Measurements from ENCODE around the gene TBRG4.

The TBRG4 gene

DNA sequence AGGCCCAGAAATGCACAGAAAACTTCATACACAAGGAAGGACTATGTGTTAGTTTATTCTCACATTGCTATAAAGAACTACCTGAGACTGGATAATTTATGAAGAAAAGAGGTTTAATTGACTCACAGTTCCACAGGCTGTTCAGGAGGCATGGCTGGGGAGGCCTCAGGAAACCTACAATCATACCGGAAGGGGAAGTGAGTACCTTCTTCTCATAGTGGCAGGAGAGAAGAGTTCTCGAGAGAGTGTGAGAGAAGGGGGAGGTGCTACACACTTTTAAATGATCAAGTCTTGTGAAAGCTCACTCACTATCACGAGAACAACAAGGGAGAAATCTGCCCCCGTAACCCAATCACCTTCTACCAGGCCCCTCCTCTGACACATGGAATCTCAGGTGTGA lies 29.3 kb upstream of the TBRG4 start:
- DNase-seq, result no peak

DNA sequence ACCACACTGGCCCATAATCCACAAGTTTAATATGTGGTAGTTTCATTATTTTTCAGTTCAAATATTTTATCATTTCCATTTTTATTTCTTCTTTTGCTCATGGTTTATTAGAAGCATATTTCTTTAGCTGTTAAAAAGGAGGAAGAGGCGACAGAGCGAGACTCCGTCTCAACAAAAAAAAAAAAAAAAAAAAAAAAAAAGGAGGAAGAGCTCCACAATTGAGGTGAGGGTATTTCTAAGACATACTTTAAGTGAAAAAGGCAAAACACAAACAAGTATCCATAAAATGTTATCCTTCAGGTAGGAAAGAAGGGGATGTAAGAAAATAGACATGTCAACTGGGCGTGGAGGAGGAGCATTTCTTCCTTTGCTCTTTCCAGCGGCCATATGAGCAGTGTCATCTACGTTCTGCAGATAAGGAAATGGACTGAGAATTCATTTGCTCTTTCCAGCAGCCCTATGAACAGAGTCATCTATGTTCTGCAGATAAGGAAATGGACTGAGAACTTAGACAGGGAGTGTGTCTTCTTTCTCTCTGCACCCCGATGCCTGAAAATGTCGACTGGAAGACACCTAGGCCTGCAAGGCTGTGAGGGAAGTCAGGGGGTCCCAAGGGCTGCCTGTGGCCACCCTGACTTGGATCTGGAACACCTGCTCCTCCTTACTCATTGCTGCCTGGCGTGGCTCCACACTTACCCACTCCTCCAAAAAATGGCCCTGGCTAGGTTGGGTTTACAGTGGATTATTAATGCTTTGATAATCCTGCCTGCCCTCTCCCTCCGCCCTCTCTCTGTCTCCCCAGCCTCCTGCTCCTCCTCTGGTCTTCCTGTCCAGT lies 27.2 kb upstream of the TBRG4 start:
- DNase-seq, result no peak

DNA sequence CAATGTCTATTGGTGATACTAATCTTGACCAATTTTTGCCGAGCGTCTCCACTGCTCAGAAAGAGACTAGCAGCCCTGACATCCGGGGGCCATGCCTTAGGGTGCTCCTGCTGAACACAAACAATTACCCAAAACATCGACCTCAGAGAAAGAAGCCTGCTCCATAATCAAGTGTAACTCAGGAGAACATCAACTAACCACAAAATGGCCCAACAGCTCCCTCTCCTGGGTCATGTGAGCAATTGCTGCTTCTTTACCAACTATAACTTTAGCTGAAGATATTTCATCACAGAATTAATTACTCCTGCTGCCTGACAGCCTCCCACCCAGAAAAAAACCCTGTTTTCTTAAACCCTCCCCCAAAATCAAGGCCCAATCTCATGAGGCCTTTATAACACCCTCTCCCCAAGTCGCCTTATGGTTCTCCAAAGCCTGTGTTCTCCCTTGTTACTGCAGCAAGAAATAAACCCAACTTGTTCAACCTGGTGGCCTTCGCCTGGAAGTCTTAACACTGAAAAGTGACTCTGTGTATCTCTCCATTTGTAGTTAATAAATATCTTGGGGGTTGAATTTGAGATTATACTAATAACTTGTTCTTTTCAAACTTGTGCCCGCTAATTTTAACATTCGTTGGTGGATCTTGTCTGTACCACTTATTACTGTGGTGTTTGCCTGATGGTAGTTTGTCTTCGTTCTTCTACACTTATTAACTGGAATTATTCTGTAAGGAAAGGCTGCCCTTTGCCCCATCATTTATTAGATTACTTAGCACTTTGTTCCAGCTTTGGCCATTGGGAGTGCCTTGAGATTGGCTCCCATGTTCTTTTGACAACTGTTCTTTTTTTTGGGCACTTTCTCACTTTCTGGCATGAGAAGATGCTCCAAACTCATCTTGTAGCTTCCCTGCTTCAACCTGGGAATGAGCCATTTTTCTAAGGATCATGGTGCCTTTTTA lies 24.9 kb upstream of the TBRG4 start:
- DNase-seq, result peak; percentile 44

DNA sequence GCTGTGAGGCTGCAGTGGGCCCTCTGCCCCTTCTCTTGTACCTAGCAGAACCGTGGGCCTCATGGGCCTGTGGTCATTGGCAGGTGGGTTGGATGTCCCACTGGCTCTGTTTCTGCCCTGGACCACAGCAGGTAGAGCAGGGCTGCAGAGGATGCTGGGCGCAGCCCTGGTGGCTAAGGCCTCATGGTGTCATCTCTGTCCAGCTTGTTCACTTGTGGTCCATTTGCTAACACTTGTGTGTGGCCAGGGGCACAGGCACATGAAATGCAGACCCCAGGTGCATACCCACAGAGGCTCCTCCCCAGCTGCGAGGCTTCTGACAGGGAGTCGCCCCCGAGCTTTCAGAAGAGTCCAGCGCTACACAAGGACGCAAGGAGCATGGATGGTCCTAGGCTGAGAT lies 22.4 kb upstream of the TBRG4 start:
- no peak for DNase-seq

DNA sequence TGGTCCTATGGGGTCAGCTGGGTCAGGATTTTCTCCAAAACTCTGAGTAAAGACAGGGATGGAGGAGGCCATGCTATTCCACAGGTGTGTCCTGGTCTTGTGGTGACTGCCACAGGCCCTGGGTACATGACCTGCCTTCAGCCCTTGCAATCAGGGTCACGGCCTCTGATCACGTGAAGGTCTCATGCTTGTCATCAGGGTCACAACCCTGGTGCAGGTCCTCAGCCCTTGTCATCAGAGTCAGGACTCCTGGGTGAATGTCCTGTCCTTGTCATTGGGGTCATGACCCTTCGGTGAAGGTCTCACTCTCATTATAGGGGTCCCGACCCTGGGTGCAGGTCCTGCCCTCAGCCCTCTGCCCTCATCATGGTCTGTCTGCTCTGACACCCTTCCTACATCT lies 21.9 kb upstream of the TBRG4 start:
- no peak for DNase-seq

DNA sequence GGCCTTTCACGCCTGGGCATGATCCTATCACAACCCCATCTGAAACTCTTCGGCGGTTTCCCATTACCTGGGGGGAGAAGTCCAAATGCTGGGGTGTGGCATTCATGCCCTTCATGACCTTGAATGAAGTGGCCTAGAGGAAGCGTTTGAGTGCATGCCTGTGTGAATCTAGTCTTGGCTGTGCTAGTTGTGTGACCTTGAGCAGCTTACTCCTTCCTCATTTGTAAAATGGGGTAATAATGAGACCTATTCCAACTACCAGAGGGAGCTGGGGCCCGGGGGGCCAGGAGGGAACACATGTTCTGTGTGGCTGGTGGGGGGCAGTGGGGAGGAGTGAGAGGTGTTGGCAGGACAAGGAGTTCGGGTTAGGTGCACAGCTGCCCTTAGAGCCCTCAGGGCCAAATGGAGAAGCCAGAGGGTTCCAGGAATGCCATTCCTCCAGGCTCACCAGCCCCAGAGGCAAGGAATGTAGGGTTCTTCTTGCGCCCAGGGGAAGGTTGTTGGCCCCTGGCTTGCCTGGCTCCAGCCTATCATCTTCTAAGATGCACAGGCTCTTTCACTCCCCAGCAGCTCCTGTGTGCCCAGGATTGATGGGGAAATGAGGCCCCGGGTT lies 21.3 kb upstream of the TBRG4 start:
- DNase-seq, result no peak

DNA sequence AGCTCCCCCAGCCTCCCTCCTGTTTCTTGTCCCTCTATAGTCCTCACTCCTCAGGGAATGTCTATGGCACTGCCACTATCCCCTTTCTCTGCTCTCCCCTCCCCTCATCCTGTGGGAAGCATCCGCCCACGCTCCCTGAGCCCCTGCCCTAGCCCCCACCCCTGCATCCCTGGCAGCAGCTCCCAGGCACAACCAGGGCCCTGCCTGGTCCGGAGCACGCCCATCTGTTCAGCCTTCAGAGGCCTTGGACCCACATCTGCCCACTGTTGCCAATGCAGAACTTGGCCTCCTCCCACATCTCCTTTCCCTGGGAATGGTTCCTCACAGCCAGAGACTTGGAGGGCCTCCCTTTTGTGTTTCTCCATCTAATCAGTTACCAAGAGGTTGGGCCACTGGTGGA lies 20.4 kb upstream of the TBRG4 start:
- DNase-seq, result no peak

DNA sequence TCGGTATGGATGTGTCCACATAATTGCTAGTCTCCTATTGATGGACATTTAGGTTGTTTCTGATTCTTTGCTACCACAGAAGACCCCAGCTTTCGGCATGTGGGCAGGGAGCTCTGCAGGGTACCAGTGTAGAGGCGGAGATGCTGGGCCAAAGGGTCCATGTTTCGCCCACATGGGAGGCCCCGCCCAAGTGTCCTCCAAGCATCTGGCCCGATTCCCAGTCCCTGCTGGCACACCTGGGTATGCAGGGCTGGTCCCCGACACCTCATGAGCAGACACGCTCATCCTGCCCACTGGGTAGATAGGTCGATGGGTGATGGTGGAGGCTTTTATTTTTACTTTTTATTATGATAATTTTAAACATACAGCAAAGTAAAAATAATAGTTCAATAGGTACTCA lies 19.4 kb upstream of the TBRG4 start:
- DNase-seq, result no peak

DNA sequence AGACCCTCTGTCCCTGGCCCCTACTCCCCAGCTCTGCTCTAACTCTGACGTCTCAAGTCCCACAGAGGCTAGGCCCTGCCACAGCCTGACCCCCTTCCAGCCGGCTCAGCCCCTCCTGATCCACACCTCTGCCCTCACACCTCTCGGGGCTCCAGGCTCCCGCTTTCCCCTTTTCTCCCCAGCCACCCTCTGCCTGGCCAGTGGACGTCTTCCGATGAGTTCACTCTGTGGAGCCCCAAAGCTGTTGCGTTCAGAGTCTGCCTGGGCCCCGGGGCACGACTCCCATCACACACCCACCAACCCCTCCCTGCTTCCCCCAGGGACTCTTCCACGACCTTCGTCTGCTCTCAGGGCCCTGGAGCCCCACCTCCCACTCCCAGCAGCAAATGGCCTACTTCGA lies 18.4 kb upstream of the TBRG4 start:
- no peak for DNase-seq

DNA sequence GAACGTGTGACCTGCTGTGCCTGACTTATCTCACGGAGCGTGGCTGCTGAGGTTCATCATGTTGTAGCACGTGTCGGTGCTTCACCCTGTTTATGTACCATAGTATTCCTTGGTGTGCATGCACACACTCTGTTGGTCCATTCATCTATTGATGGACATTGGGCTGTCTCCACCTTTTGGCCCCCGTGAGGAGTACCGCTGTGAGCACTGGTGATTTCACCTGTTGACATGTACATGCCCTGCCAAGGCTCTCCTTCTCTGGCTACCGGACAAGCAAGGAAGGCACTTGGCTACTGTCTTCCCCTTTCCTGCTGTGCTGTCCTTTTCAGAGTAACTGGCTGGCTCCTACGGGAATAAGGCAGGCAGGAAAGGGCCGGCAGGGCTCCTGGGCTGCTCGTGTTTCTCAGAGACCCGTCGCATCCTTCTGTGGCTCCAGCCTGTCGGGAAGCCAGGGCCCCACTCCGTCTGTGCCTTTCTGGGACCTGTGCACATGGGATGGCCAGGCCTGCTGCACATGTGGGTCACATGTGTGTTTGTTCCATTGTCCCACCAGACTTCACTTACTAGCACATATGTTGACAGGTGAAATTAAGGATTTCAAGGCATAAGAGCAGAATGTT lies 17.8 kb upstream of the TBRG4 start:
- DNase-seq, result no peak

DNA sequence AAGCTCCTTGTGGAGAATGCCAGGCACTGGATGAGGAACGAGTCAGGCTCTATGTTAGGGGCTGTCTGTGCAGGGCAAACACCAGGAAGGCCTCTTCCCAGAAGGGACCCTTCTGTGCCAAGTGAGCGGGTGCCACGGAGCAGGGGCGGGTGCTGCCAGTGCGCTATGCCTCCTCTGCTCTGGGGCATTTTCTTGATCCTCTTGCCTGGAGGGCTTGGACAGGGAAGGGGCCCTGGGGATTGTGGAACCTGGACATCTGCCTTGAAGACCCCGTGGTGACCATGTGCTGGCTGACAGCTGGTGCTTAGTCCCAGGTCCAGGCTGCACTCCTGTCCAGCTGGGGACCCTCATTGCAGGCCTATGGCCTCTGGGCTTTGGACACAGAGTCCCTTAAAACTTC lies 15.4 kb upstream of the TBRG4 start:
- no peak for DNase-seq

DNA sequence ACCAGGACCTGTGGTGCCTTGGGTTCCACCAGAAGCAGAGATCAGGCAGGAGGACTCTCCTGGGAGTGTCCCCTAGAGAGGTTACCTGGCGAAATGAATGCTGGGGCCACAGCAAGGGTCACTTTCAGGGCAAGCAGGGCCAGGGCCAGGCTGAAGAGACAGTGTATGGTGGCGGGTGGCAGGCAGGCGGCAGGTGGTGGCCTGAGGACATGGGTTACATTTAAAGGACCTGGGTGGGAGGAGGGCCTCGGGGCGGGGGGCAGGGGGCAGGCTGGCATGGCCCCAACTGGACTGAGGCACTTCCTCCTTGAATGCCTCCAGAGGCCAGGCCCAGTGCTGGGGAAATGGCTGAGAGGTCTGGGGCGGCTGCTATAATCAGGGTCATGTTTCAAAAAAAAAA lies 14.7 kb upstream of the TBRG4 start:
- DNase-seq, result no peak

DNA sequence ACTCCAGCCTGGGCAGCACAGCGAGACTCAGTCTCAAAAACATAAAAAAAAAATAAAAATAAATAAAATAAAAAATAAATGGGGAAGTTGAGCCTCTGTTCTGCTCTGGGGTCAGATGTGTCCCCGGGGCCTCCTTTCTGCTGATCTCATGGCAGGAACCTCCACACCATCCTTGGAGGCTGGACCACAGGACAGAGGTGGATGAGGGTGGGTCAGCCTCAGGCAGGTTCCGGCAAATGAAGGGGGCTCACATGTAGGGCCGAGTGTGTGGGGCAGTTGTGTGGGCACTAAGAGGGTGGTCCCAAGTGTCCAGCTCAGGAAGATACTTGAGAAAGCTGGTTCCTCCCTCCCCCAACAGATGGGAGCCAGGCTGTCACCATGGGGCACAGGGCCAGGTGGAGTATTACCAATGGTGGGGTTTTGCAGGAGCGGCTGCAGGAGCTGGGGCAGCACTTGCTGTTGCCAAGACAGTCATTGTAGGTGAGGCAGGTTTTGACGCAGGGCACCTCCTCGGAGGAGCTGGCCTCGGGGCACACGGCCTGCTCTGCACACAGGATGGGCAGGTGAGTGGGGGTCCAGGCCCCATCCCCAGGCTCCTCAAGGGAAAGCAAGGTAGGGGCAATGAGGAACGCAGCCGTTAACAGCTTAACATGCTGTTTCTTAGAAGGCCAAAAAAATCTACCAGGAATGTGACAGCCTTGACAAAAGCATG lies 13.9 kb upstream of the TBRG4 start:
- no peak for DNase-seq

DNA sequence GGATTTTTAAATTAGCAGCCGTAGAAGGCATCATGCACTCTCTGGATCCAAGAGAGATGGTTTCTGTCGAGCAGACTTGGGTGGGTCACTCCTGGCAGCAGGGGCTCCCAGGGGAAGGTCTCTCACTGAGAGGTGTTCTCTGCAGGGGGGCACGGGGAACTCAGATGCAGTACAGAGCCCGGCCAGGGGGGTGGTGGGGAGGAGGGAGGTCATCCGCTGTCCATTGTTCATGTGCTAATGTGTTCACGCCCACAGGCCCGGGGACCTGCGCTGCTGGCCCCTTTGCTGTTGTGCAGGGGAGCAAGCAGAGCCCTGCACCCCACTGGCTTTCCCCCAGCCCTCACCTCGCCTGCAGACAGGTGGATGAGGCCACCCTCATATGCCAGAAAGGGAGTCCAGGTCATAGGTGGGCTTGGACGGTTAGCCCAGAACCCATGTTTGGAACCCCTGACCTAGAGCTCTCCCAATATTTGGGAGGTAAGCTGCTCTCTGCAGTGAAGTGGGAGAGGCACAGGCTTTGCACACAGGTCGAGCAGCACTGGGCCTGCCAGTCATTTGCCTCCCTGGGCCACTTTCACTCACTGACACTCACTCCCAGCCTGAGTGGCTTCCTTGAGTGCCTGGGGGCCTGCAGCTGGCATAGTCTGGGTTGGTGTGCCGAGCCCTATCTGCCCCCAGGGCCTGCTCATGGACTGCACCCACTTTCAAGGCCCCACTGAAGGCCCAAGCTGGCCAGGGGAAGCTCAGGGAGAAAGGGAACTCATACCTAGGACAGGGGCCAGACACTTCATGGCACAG lies 12.6 kb upstream of the TBRG4 start:
- no peak for DNase-seq

DNA sequence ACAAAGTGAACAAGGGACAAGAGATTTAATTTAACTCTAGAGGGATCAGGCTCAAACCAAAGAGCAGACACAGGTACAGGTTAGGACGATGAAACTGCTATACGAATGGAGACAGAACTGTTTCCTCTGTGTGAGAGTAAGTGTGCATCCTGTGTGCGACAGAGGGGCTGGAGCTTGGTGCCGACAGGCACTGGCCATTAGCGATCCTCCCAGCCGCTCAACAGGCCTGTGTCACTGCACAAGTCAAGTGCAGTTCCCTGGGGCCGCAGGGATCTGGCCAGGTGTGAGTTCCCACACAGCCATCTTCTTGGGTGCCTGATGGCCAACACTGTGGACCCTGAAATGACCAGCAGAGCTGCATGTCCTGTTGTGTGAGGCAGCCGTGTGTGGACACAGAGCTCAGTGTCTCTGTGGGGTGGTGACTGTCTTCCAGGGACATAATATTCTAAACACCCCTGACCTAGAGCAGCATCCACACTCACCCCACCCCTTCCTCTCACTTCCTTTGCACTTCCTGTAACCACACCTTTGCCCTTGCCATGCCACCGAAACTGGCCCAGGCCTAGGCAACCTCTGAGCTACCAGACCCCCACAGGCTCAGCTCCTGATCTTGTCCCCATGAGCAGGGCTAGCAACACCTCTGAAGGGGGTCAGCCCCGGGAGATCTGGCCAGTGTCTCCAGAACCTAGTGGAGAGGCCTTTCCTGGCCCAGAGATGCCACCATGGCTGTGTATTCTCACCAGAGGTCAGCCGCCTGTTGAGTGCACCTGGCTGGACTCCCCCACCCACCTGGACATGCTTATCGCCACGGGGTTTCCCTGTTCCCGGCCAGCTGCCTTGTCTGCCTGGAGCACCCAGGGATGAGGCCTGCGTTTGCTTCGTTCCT lies 11.7 kb upstream of the TBRG4 start:
- no peak for DNase-seq

DNA sequence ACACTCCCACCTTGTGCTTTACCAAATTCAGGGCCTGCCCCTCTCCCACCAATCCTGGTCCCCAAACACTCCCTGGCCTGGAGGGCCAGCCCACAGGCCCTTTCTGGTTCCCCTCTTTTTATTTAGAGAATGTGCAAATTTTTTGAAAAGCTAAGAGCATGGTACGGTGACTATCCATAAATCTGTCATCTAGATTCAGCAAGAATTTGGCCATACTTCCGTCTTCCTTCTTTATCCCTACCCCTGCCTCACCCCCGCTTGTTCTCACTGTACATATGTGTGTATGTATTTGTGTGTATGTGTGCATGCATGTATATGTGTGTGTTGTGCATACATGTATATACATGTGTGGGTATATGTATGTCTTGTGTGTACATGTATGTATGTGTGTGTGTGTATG lies 8.1 kb upstream of the TBRG4 start:
- DNase-seq, result no peak

DNA sequence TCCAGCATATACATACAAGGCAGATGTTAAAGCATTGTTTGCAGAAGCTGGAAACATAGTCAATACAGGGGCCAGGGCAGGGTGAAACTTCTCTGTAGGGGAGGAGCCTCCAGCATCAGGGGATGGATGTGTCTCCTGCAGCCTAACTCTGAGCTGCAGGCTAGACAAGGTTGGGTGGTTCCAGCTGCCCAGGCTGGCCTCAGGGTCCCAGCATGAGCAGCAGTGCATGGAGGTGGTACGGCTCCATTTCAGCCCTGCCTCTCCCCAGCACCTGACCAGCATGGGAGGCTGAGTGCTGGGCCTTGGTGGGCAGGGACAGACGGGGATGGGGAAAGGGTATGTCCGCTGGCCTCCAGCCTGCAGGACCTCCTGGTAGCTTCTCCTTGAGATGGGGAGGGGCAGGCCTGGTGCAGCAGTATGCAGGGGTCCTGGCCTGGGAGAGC lies 7.4 kb upstream of the TBRG4 start:
- DNase-seq, result no peak

DNA sequence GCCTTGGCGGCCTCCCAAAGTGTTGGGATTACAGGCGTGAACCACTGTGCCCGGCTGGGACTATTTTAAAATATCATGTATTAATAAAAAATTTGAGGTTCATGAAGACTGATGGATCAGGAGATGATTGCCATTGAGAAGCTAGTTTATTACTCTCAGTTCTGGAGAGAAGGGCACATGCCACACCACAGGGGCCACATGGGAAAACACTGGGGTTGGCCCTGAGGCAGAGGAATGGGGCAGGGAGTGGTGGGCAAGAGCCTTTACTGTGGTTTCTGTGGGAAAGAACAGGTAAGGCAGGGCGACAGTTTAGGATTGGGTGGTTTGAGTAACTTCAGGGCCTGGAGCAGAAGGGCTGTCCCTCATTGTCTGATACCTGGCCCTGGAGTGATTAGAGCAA lies 6.8 kb upstream of the TBRG4 start:
- DNase-seq, result no peak

DNA sequence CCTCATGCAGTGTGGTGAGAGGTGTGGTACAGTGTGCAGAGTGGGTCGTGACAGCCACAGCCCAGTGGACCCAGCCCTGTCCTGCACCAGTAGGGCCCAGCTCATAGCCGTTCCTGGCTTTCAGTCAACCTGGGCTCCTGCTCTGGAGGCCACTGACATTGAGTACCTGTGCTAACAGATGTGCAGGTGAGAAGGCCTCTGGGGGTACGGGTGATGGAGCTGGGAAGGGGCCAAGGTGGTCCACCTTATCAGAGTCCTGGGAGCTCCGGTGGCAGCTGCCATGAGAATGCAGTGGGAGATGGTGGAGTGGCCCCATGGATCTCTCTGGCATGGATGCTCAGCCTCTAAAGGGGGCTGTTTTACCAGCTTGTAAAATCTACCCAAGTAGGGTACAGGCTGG lies 6.1 kb upstream of the TBRG4 start:
- no peak for DNase-seq

DNA sequence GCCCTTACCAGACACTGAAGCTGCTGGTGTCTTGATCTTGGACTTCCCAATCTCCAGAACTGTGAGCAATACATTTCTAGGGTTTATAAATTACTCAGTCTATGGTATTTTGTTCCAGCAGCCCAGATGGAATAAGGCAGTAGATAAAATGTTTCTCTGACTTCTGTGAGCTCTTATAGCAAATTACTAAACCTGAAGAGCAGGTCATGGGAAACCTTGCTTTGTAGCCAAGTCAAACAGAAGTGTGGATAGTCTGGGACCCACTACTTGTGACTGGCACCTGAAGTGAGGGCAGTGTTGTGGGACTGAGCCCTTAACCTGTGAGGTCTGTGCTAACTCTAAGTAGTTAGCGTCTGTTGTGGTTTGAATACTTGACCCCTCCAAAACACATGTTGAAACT lies 4.6 kb upstream of the TBRG4 start:
- no peak for DNase-seq

DNA sequence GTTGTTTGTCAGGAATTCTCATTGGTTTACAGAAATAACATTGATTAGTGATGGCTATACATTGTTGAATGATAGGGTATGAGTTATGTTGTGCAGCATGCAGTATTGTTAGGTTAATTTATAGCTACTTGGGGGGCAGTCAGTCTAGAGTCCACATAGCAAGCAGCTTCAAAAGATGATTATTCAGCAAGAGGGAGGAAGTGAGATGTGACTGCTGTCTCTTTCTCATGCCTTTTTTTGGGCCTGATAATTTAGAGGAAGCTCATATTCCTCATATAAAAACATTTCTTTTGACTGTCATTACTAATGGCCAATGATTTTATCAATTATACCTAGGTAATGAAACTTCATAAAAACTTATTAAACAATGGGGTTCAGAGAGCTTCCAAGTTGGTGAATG lies 3.4 kb upstream of the TBRG4 start:
- DNase-seq, result no peak
